GM19023 (cell line): ENCODE data around the gene WDR13.
"Not testable (repeated sequence)": the region's sequence is repeated elsewhere in the genome, so short reads cannot be mapped to it uniquely, and the experiment has no call there.

ENCODE experiments used
- ATAC-seq: cut with Tn5 transposase; IDR thresholded peaks from one replicate; pipeline ENCODE4 v1.9.1; 2021; ENCODE audit warnings: mild to moderate bottlenecking, moderate library complexity; ENCODE audit not compliant: unreplicated experiment

Gene WDR13

DNA sequence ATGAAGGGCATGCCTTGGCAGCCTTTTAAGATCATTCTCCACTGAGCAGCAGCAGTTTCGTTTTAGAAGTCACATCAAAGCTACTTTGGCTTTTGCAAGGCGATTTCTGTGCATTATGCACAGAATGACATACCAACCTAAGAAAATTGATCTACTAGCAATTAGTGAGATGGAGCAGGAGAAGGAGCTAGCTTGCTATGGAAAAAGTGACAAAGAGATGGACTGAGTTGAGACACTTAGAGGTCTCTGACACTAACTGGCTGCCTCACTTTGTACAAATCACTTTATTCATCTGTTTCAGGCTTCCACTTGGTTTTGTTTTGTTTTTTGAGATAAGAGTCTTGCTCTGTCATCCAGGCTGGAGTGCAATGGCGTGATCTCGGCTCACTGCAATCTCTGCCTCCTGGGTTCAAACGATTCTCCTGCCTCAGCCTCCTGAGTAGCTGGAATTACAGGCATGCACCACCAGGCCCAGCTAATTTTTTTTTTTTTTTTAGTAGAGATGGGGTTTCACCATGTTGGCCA is 54.8 kb downstream of the WDR13 start:
- not testable (repeated sequence) for ATAC-seq

DNA sequence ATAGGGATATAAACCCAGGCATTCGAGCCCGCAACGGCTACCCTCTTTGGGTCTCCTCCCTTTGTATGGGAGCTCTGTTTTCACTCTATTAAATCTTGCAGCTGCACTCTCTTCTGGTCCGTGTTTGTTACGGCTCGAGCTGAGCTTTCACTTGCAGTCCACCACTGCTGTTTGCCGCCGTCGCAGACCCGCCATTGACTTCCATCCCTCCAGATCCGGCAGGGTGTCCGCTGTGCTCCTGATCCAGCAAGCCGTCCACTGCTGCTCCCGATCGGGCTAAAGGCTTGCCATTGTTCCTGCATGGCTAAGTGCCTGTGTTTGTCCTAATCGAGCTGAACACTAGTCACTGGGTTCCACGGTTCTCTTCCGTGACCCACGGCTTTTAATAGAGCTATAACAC is 57.5 kb downstream of the WDR13 start:
- ATAC-seq, result not testable (repeated sequence)
